ENCODE measurements around the gene TNFRSF6B.
A peak's percentile ranks its signal among the peaks of the same experiment; 100 is the strongest.
"Not testable (repeated sequence)": the region's sequence is repeated elsewhere in the genome, so short reads cannot be mapped to it uniquely, and the experiment has no call there.

The TNFRSF6B gene

DNA sequence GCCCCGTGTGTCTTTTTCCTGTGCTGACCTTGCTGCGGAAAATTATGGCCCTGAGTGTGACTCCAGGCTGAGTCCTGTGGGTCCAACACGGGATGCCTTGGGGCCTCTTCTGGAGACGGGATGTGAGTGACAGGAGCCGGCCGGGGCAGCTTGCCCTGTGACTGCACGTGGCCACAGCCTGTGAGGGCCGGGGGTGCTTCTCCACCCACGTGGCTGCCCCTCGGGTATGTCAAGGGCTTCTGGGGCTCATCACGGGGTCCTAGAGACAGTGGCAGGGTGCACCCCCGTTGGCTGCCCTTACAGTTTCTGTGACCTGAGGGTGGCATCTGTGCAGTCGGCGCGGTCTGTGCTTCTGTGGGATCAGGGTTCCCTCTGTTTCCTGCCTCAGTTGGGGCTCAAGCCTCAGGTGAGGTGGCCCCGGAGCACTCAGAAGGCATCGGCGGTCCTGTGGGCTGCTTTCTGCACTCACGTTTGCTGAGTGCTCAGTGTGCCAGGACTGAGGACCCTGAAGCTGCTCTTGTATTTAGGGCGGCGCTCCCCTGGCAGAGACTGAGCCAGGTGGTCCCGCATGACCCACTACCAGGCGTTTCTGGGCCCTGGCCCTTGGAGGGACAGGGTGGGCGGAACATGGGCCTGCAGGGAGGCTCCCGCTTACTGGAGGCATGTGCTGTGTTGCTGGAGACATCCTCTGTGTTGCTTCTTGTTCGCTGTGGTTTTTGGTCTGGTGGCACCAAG lies 33.0 kb upstream of the TNFRSF6B start:
- DNase-seq: no peak

DNA sequence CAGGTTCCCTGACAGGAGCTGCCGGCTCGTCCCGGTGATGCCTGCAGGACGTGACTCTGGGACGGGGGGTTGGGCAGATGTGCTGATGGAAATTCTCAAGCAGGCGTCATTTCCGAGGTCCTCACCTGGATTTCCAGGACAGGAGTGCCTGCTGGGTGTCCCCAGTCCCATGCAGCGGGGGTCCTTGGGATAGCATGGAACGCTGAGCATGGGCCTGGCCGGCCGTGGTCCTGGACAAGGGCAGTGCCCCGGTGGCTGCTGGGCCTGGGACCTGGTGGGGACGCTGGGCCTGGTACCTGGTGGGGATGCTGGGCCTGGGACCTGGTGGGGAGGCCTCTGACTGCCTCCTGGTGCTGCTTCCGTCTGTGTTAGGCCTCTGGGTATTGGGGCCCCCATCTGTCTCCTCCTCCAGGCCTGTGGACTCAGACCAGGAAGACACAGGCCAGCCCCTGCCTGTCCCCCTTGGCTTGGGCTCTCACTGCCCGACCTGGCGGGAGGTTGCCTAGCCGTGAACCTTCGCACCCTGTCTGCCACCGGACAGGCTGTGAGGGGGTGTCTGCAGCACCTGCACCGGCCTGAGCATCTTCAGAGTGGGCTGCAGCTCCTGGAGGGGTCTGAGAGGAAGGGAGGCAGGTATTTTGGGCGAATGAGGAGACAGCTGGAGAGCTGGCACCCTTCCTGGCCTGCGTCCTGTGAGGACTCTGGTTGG lies 32.2 kb upstream of the TNFRSF6B start:
- no peak for DNase-seq

DNA sequence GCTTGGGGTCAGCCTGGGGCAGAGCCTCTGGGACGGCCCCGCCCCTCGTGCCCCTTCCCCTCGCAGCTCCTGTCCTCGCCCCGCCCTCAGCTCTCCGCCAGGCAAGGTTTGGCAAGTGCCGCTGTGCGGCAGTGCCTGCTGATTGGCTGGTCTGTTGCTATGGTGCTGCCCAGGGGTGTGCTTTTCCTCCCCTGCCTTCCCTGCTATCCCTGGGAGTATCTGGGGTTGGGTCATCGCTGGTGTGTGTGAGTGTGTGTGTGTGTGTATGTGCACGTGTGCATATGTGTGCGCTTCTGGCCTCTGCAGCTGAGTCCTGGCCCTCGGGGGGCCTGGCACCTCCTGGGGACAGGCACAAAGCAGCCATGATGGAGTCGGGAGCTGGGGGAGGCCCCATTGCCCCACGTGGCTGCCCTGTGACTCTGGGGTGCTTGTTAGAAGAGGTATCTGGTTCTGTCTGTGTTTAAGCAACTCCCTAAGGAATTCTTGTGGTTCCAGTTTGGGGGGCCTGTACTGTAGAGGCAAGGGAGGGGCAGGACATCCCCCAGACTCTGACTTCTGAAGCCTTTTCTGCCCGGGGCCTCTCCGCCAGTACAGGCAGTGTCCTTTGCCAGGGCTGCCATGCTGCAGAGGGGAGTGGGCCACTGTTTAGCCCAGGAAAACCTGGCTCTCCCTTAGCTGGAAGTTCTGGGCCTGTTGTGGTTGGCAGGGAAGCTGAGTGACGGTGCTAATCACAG lies 31.4 kb upstream of the TNFRSF6B start:
- peak; percentile 83 for DNase-seq

DNA sequence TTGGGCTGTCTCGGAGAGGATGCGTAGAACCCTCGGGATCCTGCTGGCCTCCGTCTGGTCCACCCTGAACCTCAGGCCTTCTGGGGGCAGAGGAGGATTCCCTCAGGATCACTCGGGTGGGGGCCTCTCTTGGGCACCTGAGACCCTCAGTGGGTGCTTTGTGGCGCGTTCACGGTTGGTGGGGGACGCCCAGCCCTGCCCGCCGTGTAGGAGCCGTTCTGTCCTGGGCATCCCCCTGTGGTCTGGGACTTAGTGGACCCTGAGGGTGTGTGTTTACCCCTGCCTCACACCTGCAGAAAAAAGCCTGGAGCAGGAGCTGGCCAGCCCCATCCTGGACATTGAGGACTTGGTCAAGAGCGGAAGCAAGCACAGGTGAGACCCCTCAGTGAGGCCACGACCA lies 30.7 kb upstream of the TNFRSF6B start:
- no peak for DNase-seq

DNA sequence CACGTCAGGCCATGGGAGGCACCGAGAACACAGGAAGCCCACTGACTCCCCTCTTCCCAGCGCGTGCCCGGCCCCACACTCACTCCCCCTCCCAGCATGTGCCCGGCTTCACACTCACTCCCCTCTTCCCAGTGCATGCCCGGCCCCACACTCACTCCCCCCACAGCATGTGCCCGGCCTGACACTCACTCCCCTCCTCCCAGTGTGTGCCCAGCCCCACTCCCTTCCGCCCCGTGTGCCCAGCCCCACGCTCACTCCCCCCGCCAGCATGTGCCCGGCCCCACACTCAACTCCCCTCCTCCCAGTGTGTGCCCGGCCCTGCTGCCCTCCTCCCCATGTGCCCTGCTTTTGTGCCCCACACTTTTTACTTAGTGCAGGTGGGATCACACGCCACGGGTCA lies 28.6 kb upstream of the TNFRSF6B start:
- DNase-seq: no peak

DNA sequence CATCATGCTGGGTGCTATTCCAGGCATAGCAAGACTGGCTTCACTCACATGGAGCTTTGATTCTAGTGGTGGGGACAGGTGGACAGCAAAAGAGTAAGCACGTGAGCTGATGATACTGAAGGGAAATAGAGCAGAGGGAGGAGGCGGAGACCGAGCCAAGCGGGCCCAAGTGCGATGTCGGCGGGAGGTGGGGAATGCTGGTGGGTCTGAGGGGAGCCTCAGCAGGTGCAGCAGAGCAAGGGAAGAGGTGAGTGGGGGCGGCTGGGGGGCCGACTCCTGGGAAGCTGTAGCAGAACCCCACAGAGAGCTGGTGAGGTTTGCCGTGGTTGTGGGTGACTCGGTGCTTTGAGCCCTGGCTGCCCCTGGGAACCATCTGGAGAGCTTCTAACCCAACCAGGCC lies 28.1 kb upstream of the TNFRSF6B start:
- DNase-seq: no peak

DNA sequence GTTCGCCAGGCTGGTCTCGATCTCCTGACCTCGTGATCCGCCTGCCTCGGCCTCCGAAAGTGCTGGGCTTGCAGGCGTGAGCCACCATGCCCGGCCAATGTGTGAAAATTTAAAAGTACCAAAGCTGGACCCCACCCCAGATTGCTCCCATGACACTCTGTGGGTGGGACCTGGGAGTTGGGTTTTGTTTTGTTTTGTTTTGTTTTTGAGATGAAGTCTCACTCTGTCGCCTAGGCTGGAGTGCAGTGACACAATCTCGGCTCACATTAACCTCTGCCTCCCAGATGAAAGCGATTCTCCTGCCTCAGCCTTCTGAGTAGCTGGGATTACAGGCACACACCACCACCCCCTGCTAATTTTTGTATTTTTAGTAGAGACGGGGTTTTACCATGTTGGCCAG lies 24.8 kb upstream of the TNFRSF6B start:
- not testable (repeated sequence) for DNase-seq

DNA sequence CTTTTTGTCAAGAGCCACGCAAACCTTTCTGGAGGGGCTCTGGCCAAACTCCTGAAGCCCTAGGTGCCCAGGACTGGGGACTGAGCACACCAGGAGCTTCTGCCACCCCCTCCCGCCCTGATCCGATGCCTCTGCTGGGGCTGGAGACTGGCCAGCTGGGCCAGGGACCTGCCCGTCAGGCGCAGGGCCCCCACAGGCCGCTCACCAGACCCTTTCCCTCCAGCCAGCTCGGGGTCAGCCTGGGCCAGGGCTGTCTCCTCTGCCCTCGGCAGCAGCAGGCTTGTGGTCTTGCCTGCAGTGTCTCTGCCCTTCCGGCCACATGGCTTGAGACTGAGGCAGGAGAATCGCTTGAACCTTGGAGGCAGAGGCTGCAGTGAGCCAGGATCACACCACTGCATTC lies 23.8 kb upstream of the TNFRSF6B start:
- no peak for DNase-seq

DNA sequence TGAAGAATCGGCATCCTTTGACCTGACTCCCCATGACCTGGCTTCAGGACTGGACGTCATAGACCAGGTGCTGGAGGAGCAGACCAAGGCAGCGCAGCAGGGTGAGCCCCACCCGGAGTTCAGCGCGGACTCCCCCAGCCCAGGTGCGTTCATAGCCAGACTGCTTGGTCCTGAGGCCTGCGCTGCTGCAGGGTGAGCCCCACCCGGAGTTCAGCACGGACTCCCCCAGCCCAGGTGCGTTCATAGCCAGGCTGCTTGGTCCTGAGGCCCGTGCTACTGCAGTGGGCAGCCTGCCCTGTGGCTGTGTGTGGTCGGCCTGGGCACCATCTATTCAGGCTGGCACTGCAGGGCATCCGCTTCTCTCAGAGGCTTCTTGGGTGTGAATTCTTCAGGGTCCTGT lies 22.5 kb upstream of the TNFRSF6B start:
- no peak for DNase-seq

DNA sequence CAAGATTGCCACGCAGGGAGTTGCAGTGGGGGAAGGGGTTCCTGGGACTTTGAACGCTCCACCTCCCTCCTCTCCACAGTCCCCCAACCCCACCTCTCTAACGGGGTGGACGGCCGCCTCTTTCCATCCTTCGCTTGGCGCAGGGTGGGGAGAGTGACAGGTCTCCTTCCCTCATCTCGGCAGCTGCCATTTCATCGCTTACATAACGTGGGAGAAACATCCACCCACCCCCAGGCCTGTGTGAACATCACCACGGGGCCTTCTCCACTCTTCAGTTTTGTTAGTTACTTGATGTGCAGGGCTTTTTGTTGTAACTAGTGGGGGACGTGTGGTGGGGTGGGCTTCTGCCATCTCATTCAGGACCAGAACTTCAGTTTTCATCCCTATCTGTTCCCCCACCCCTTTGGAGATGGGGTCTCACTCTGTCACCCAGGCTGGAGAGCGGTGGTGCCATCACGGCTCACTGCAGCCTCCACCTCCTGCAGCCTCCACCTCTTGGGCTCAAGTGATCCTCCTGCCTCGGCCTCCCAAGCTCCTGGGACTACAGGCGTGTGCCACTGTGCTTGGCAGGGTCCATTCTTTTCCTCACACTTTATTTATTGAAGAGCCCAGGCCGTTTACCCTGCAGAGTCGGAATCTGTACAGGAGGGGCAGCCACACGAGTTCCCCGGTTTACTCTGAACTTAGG lies 20.6 kb upstream of the TNFRSF6B start:
- DNase-seq: no peak

DNA sequence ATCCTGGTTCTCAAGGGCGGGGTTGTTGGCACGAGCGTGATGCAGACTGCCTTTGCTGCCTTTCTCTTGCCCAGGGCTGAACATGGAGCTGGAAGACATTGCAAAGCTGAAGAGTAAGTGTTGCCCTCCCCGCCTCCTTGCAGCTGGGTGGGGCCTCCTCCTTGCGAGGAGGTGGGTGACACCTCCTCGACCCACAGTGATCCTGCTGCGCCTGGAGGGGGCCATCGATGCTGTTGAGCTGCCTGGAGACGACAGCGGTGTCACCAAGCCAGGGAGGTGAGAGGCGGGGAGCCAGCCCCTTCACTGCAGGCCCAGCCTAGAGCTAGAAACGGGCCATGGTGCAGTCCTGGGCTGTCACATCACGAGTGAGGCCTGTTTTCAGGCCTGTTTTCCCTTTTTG lies 18.4 kb upstream of the TNFRSF6B start:
- no peak for DNase-seq

DNA sequence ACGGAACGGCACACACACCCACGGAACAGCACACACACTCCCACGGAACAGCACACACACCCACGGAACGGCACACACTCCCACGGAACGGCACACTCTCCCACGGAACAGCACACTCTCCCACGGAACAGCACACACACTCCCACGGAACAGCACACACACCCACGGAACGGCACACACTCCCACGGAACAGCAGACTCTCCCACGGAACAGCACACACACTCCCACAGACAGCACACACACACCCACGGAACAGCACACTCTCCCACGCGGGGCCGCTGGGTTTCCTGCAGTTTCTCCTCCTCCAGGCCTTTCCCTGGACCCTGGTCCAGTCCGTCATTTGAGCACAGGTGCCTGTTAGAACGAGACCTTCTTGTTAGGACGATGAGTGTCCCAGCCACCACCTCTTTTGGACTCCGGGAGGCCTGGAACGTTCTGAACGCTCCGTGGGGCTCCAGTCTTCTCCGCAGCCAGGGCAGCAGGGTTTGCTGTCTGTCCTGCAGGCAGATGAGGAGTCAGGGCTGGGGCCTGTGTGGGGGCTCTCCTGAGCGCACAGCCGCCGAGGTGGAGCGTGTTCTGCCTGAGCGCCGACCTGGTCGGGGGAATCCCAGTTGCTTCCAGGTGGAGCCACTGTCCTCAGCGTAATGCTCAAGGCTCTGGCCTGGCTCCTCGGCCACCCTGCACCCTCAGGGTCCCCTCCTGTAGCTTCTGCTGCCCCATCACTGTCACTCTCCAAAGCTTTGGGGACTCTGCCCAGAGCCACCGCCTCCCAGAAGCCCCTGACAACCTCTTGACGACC lies 17.6 kb upstream of the TNFRSF6B start:
- no peak for DNase-seq

DNA sequence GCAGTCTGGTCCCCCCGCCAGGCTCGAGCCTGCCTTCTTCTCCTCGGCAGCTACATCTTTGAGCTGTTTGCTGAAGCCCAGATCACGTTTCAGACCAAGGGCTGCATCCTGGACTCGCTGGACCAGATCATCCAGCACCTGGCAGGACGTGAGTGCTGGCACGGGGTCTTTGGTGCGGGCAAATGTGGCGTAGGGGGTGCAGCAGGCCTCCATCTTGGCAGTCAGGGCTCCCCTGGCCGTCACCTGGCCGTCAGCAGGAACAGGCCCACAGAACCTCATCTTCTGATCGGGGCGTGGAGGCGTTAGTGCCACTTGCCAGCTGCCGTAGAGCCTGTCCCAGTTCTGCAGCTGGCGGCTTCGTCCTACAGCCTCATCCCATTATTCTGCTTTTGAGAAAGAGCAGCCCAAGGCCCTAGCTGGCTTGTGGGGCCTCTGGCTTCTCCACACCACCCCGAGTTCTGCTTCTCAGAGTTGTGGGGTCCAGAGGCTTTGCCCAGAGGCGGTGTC lies 16.6 kb upstream of the TNFRSF6B start:
- no peak for DNase-seq

DNA sequence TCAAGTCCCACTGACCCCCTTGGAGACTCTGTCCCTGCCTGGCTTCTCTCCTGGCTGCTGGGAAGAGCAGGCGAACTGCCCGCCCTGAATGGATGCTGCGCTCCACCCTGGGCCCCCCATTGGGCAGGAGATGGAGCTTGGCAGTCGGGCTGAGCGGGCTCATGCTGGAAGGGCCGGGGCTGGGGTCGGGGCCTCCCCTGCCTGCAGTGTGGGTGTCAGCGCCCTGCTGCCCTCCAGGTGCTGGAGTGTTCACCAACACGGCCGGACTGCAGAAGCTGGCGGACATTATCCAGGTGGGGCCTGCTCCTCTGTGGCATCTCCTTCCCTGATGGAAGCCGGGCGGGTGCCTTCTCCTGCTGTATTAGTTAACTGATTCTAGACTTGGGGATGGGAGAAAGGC lies 16.0 kb upstream of the TNFRSF6B start:
- DNase-seq: no peak

DNA sequence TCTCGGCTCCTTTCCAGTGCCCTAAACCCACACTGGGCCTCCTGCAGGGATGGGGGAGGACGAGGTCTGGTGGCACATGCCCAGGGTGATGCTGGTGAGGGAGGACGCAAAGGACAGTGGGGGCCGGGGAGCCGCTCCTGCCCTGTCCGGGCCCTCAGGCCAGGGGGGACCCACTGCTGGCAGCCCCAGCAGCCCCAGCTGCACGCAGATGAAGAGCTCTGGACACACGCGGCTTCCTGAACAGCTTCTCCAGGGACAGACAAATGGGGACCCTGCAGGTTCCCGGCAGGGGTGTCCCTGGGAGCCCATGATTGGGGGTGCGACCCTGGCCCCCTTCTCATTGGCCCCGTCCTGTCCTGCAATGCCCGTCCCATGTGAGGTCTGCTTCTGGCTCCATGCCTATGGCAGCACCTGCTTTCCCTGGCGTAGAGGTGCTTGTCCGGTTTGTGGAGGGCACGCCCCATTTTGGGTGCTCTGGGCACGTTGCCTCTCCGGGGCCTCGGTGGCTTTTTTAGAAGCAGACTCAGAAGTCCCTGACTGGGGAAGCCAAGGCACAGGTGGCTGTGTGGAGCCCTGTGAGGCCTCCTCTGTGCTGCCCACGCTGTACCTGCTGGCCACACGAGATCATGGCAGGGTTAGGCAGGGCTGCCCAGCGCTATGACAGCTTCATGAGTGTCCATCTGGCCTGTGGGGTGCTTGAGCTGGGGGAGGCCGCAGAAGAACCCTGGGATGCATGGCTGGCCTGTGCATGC lies 15.4 kb upstream of the TNFRSF6B start:
- no peak for DNase-seq

DNA sequence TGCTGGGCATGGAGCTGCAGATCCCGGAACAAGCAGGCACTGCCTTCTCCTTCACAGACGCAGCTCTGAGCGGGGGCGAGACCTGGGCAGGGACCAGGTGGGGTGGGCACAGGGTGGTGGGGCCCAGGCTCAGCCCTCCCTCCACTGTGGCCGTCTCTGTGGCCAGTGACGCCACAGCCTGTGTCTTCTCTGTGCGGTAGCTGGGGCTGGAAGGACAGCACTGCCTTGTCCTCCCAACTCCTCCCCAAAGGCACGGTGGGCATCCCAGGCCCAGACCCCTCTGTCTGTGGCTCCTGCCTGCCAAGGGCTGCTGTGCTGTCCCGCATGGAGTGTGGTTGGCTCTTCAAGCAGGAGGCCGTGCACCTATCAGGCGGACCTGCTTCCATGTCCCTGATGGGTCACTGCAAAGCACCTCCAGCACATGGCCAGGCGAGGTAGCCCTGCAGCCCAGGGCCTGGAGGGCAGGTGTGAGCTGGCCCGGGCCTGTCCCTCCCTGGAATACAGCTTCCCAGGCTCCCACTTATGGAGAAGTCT lies 14.8 kb upstream of the TNFRSF6B start:
- no peak for DNase-seq

DNA sequence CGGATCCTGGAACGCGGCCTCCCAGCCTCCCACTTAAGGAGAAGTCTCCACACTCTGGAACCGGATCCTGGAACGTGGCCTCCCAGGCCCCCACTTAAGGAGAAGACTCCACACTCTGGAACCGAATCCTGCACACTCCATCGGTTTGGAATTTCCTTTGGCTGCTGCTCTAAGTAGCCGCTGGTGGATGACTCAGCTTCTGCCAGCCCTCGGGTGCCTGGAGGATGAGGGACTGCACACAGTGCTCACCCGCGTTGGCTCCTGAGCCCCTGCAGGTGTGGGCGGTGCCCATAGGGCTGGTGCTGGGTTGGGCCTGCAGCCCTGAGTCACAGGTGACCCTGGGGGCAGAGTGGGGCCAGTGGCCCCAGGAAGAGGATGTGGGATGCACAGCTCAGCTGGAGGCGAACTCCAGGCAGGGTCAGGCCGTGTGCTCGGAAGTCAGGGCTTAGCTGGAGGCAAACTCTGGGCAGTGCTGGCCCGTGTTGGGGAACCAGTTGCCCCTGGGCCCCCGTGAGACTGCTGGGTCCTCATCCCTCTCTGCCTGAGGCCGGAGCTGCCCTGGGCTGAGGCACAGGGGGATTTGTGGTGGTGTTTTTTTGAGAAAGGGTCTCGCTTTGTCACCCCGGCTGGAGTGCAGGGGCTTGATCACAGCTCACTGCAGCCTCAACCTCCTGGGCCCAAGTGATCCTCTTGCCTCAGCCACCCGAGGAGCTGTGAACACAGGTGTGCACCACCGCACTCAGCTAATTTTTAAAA lies 13.9 kb upstream of the TNFRSF6B start:
- DNase-seq: peak; percentile 100

DNA sequence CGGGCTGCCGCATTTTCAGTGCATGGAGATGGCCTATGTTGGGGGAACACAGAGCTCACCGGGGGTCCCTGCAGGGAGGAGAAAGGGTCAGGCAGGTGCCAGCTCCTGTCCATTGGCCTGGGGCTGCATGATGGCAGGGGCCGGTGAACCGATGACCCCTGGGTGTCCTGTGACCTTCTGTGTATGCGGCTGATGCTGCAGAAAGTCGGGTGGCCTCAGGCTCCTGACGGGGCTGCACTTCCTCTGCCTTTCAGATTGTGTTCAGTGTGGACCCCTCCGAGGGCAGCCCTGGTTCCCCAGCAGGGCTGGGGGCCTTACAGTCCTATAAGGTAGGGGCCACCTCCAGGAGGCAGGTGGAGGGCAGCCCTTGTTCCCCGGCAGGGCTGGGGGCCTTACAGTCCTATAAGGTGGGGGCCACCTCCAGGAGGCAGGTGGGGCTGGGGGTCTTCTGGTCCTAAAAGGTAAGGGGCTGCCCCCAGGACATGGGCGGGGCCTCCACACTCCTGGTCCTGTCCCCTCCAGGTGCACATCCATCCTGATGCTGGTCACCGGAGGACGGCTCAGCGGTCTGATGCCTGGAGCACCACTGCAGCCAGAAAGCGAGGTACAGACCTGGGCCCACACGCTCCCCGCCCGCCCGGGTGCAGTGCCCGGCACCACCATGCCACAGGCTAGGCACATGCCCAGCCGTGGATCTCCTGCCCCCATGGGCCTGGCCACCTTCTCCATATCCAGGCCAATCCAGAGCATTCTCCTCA lies 11.0 kb upstream of the TNFRSF6B start:
- DNase-seq: no peak

DNA sequence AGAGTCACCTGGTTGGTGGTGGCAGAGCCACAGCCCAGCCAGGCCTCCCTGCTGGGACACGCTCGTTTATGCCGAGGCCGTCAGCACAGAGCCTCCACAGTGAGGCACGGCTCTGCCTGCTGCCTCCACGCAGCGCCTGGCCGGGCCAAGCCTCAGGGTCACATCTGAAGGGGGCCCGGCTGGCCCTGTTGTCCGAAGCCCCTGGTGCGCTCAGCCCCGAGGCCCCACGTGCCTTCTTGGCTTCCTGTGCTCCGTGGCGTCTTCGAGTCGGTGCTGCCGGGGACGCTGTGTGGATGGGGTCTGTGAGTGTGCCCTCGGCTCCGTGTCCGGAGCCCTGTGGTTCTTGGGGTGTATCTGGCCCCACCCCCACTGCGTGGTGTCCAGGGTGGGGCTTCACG lies 10.4 kb upstream of the TNFRSF6B start:
- DNase-seq: no peak

Measured in NCI-H226 (cell line).